GM20000 (cell line): ENCODE data around the gene ALDH4A1.

Experiments
- DNase-seq: peaks from one replicate; pipeline ENCODE4 v3.0.0; 2012; ENCODE audit warnings: low spot score
- TF ChIP-seq, protein P1 (sequence below): IDR thresholded peaks from 2 replicates; pipeline ENCODE4 v1.5.1; 2012; ENCODE audit warnings: mild to moderate bottlenecking, control low read depth; ENCODE audit errors: extremely low read depth, missing control alignments

The ALDH4A1 gene

DNA sequence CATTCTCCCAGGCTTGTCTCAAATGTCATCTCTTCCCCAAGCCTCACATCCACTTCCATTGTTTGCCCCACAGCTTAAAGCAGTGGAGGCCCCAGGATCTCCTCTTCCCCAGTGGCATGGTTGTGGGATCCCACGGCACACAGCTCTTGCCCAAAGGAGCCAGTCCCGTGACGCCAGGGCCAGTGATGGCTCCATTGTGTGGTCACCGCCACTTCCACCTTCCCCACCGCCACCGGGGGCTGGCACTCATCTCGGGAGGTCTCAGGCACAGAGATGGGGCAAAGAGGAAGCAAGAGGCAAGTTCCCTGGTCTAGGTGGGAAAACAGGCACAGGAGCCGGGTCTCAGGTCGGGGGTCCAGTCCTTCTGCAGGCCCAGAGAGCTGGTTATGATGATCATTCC, 22.9 kb upstream of the ALDH4A1 start:
- DNase-seq = no peak
- TF ChIP-seq, protein P1, sequence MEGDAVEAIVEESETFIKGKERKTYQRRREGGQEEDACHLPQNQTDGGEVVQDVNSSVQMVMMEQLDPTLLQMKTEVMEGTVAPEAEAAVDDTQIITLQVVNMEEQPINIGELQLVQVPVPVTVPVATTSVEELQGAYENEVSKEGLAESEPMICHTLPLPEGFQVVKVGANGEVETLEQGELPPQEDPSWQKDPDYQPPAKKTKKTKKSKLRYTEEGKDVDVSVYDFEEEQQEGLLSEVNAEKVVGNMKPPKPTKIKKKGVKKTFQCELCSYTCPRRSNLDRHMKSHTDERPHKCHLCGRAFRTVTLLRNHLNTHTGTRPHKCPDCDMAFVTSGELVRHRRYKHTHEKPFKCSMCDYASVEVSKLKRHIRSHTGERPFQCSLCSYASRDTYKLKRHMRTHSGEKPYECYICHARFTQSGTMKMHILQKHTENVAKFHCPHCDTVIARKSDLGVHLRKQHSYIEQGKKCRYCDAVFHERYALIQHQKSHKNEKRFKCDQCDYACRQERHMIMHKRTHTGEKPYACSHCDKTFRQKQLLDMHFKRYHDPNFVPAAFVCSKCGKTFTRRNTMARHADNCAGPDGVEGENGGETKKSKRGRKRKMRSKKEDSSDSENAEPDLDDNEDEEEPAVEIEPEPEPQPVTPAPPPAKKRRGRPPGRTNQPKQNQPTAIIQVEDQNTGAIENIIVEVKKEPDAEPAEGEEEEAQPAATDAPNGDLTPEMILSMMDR = no peak

- TF ChIP-seq, protein P1 = no peak
- DNase-seq = no peak
These were observed 21.9 kb upstream of the ALDH4A1 start for GRCh38 chr1:18924221-18924691.

- TF ChIP-seq, protein P1 = no peak
- no peak for DNase-seq
These were observed 21.4 kb upstream of the ALDH4A1 start for GRCh38 chr1:18923756-18924211.

DNA sequence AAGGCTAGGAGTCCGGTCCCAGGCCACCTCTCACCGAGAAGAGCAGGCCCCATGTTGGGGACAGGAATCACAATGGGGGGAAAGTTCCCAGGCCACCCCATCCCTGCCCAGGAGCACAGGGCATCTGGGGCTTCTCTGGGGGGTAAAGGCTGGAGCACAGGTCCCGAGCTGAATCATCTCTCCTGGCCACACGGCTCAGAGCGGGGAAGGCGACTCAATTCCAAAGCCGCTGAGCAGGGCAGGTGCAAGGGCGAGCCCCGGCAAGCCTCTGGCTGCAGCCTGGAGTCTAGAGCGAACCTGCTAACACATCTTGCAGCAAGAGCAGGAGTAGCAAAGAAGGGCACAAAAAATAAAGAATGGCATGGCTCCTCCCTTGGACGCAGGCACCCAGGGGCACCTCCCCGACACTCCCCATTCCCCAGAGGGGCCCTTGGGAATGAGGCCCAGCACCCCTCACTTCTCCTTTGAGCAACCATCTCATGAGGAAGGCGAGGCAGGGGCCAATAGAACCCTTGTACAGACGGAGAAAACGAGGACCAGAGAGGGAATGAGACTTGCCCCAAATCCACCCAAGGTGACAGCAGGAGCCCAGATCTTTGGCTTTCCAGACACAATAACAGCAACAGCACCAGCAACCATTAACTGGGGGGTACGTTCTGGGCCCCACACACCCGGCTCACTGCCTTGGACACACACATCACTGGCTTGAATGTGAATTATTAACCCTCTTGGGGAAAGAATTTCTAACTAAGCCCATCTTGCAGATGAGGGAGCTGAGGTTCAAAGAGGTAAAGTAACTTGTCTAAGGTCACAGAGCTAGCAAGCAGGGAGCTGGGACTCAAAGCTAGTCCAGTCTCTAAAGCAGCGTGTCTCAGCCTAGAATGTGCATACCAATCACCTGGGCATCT, 20.7 kb upstream of the ALDH4A1 start:
- no peak for DNase-seq
- TF ChIP-seq, protein P1 = no peak

- no peak for DNase-seq
- TF ChIP-seq, protein P1 = no peak
These were observed 20.0 kb upstream of the ALDH4A1 start for GRCh38 chr1:18922319-18922726.

GRCh38 chr1:18921516-18922251, 19.3 kb upstream of the ALDH4A1 start:
- no peak for DNase-seq
- TF ChIP-seq, protein P1 = no peak

- no peak for DNase-seq
- TF ChIP-seq, protein P1 = no peak
These were observed 18.6 kb upstream of the ALDH4A1 start for GRCh38 chr1:18920931-18921330.
